ENCODE data around the gene OR6V1. TPM values are rescaled to one million over a fixed set of nuclear protein-coding genes. Genes with fewer than 3 reads are reported as not detected.

Gene OR6V1
- total RNA-seq, 1 donor from 2014 or later = not detected

DNA sequence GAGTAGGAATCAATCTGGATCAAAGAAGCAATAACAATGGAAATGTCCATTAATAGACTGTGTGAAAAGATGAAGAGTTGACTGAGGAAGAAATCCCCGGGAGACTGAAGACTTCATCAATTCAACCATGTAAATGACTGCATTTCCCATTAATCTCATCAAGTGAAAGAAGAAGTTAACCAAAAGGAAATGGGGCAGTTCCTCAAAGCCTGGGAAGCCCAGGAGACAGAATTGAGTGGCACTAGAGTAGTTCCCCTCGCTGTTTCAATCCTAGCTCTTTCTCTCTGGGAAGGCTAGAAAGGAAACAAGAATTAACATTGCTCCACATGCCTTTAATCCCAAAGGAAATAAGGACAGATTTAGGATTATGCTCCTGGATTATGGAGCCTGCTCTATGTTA is 4.8 kb upstream of the OR6V1 start:
- no peaks in the 10 kb centered on the region for H3K9me3 Mint-ChIP-seq (ENCODE audit: unreplicated experiment)
- H3K4me1 Mint-ChIP-seq (ENCODE audit: unreplicated experiment) = peaks cover 38% of the 10 kb centered on the region
- no peak for DNase-seq (ENCODE audit: extremely low spot score, unreplicated experiment)
- no peak overlapping the region for H3K4me3 Mint-ChIP-seq (ENCODE audit: unreplicated experiment)
- no peaks in the 10 kb centered on the region for H3K27me3 Mint-ChIP-seq (ENCODE audit: unreplicated experiment)
- no peak overlapping the region for H3K27ac Mint-ChIP-seq (ENCODE audit: unreplicated experiment)
- H3K36me3 Mint-ChIP-seq (ENCODE audit: unreplicated experiment) = no peaks in the 10 kb centered on the region
- TF ChIP-seq, protein P1, sequence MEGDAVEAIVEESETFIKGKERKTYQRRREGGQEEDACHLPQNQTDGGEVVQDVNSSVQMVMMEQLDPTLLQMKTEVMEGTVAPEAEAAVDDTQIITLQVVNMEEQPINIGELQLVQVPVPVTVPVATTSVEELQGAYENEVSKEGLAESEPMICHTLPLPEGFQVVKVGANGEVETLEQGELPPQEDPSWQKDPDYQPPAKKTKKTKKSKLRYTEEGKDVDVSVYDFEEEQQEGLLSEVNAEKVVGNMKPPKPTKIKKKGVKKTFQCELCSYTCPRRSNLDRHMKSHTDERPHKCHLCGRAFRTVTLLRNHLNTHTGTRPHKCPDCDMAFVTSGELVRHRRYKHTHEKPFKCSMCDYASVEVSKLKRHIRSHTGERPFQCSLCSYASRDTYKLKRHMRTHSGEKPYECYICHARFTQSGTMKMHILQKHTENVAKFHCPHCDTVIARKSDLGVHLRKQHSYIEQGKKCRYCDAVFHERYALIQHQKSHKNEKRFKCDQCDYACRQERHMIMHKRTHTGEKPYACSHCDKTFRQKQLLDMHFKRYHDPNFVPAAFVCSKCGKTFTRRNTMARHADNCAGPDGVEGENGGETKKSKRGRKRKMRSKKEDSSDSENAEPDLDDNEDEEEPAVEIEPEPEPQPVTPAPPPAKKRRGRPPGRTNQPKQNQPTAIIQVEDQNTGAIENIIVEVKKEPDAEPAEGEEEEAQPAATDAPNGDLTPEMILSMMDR (IDR thresholded peaks at IDR 0.05) = no peak

DNA sequence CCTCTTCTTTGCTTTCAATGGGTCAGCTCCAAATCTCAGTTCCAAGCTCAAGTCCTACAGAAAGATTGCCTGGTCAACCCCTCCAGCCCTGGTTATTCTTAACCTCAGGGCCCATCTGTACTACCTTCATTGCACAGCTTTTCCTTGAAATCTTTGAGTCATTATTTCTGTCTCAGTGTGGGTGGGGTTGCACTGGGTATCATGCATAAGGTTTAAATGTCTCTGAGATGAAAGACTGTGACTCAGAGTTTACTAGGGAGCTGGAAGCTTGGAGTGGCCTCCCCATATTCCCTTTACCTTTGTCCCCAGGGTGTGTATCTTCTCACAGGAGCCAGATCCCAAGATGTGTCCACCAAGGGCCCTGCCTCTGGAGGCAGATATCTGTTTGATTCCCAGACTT is 3.3 kb upstream of the OR6V1 start:
- Mint-ChIP-seq H3K36me3 (ENCODE audit: unreplicated experiment) (no peaks in the 10 kb centered on the region), H3K9me3 (ENCODE audit: unreplicated experiment) (no peaks in the 10 kb centered on the region), H3K4me1 (ENCODE audit: unreplicated experiment) (peaks cover 28% of the 10 kb centered on the region), H3K27me3 (ENCODE audit: unreplicated experiment) (no peaks in the 10 kb centered on the region), H3K4me3 (ENCODE audit: unreplicated experiment) (no peak overlapping the region), H3K27ac (ENCODE audit: unreplicated experiment) (peak overlapping the region; percentile 88)
- TF ChIP-seq, protein P1 (IDR thresholded peaks at IDR 0.05) = no peak
- DNase-seq (ENCODE audit: extremely low spot score, unreplicated experiment) = no peak

DNA sequence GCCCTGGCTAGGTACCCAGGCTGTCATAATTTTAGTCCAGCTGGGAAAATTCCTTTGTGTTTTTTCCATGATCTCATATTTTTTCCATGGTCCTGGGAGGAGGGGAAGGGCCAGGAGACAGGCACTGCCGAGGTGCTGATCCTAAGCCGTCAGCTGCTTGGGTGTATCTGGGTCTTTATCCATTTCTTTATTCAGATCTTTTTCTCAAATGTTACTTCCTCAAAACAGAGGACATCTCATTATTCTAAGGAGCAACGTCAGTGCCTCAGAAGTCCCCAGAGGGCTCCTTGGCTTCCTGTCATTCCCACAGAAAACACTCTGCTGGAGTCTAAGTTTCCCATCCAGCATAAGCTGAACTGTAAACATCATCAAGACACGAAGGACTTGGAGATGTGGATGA is 2.8 kb upstream of the OR6V1 start:
- H3K9me3 Mint-ChIP-seq (ENCODE audit: unreplicated experiment) = no peaks in the 10 kb centered on the region
- no peak for DNase-seq (ENCODE audit: extremely low spot score, unreplicated experiment)
- no peaks in the 10 kb centered on the region for H3K36me3 Mint-ChIP-seq (ENCODE audit: unreplicated experiment)
- H3K4me1 Mint-ChIP-seq (ENCODE audit: unreplicated experiment) = peaks cover 32% of the 10 kb centered on the region
- peak overlapping the region; percentile 5 for H3K4me3 Mint-ChIP-seq (ENCODE audit: unreplicated experiment)
- H3K27ac Mint-ChIP-seq (ENCODE audit: unreplicated experiment) = peak overlapping the region; percentile 88
- H3K27me3 Mint-ChIP-seq (ENCODE audit: unreplicated experiment) = no peaks in the 10 kb centered on the region
- TF ChIP-seq, protein P1 (IDR thresholded peaks at IDR 0.05) = no peak

- H3K27me3 Mint-ChIP-seq (ENCODE audit: unreplicated experiment) = no peaks in the 10 kb centered on the region
- no peak for DNase-seq (ENCODE audit: extremely low spot score, unreplicated experiment)
Measured at GRCh38 chr7:143050931-143051330, 1.2 kb upstream of the OR6V1 start.

GRCh38 chr7:143054621-143055020 is 2.5 kb downstream of the OR6V1 start:
- H3K36me3 Mint-ChIP-seq (ENCODE audit: unreplicated experiment) = no peaks in the 10 kb centered on the region
- DNase-seq (ENCODE audit: extremely low spot score, unreplicated experiment) = no peak
- H3K27me3 Mint-ChIP-seq (ENCODE audit: unreplicated experiment) = no peaks in the 10 kb centered on the region
- H3K4me1 Mint-ChIP-seq (ENCODE audit: unreplicated experiment) = peaks cover 14% of the 10 kb centered on the region
- H3K9me3 Mint-ChIP-seq (ENCODE audit: unreplicated experiment) = no peaks in the 10 kb centered on the region
- TF ChIP-seq, protein P1 (IDR thresholded peaks at IDR 0.05) = no peak
- no peak overlapping the region for H3K27ac Mint-ChIP-seq (ENCODE audit: unreplicated experiment)
- H3K4me3 Mint-ChIP-seq (ENCODE audit: unreplicated experiment) = no peak overlapping the region

More at GRCh38 chr7:143050931-143051330, 1.2 kb upstream of the OR6V1 start:
- no peak overlapping the region for H3K4me3 Mint-ChIP-seq (ENCODE audit: unreplicated experiment)
- no peak overlapping the region for H3K27ac Mint-ChIP-seq (ENCODE audit: unreplicated experiment)
- no peaks in the 10 kb centered on the region for H3K36me3 Mint-ChIP-seq (ENCODE audit: unreplicated experiment)
- H3K4me1 Mint-ChIP-seq (ENCODE audit: unreplicated experiment) = peaks cover 29% of the 10 kb centered on the region
- TF ChIP-seq, protein P1 (IDR thresholded peaks at IDR 0.05) = no peak
- H3K9me3 Mint-ChIP-seq (ENCODE audit: unreplicated experiment) = no peaks in the 10 kb centered on the region
